Smooth muscle cell of the umbilical artery (primary cell): ENCODE results near the gene EXOSC9. TPM values are rescaled to one million over a fixed set of nuclear protein-coding genes. Genes with fewer than 3 reads are reported as not detected.

Source experiments
- total RNA-seq: library from RNA; depleted of rRNA; stranded (reverse); fragments of >200 nt; gene quantifications from 2 replicates; pipeline ENCODE4 v1.2.3, GENCODE V29; 2014

Gene EXOSC9
- 23.7 and 27.9 TPM in 2 replicates for total RNA-seq

DNA sequence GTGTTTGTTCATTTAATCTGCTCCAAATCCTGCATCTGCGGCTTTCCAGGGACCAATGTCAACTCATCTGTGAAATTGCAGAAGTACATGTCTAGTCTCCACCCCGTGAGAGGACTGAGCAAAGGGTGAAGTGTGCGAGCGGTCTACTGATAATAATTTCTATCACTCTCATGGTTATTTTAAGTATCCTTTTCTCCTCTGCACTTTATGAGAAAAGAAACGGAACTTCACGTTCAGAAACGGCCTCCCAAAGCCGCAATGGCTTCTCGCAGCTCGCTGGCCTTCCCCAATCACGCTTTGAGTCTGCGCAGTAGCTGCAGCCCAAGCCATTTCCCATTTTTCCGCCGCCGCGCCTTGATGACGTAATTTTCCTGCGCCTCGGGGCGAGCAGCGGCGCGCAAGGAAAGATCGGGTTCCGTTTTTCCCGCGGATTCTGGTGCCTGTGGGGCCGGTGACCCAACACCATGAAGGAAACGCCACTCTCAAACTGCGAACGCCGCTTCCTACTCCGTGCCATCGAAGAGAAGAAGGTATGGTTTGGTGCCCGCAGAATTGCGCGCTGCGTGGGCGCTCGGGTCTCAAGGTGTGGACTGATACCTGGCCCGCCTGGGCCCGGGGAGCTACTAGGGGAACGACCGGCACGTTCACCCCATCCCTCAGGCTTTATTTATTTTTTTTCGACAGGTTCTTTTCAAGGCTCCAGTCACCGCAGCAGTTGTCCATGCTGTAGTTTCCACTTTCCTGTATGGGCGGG is at the start of gene EXOSC9:
Gene EXOSC9, plus strand, starts transcription at position 363 of the 754 bp plus-strand sequence. Its CDS starts 102 bp downstream, at position 465.

GRCh38 chr4:121764702-121765367 is 36.3 kb upstream of the EXOSC9 start, which contains the start of gene SMIM43:
TSS of gene SMIM43 (minus strand) at chr4:121765164. CDS start at chr4:121765105, 59 bp downstream.

DNA sequence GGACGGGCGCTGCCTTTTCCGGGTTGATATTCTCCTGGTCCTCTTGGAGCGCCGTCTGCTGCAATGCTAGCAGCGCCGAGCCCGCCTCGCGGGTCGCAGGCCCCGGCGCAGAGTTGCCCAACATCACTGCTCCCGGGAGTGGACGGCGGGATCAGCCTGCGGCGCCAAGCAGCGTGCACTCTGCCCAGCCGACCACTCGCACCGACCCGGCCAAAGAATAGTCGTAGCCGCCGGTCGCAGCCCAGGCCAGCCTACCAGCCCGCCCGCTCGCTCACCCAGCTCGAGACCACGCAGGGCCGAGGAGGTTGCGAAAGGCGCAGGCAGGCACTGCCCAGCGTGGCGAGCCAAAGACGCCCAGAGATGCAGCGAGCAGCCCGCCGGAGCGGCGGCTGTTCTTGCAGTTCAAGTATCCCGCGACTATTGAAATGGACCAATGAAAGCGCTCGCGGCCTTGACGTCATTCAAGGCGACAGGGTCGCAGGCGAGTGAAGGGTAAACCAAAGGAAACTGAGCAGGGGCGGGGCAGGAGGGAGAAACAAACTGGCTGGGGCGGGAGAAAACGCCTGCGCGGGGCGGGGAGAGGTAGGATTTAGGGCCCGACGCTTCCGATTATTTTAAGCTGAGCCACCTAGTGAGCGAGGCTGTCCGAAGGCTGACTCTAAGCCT is 22.5 kb downstream of the EXOSC9 start, which contains the start of gene CCNA2:
Gene CCNA2, minus strand, starts transcription at position 379 of the 666 bp plus-strand sequence. Its CDS starts 255 bp downstream, at position 124.

Other genes starting within 250 kb of the EXOSC9 start
- gene ANXA5, start 104.3 kb upstream of the EXOSC9 start, total RNA-seq, result 682 and 809 TPM in 2 replicates
- gene SMIM43, start 36.2 kb upstream of the EXOSC9 start, total RNA-seq, result 0.09 and 1.2 TPM in 2 replicates
- 5.0 and 27.6 TPM in 2 replicates for gene CCNA2, start 22.6 kb downstream of the EXOSC9 start, total RNA-seq
- 23.2 and 29.2 TPM in 2 replicates for gene BBS7, start 69.2 kb downstream of the EXOSC9 start, total RNA-seq
- 0.30 and 1.5 TPM in 2 replicates for gene TRPC3, start 150.7 kb downstream of the EXOSC9 start, total RNA-seq